ENCODE data around the gene TTC8.
"Not testable (repeated sequence)": the region's sequence is repeated elsewhere in the genome, so short reads cannot be mapped to it uniquely, and the experiment has no call there.

Gene TTC8

GRCh38 chr14:88842414-88842813 is 18.0 kb downstream of the TTC8 start:
- Histone ChIP-seq H3K4me3 (ENCODE audit: low read depth, low read length) (no peak overlapping the region), H3K27ac (ENCODE audit: low read depth, low read length) (no peak overlapping the region), H3K36me3 (ENCODE audit: control insufficient read depth, insufficient read depth, low read length) (no peaks in the 10 kb centered on the region; the same call in 1 of the 2 replicates), H3K4me1 (ENCODE audit: control insufficient read depth, insufficient read depth, low read length) (no peaks in the 10 kb centered on the region), H3K27me3 (ENCODE audit: control insufficient read depth, insufficient read depth, low read length) (no peaks in the 10 kb centered on the region), H3K9me3 (ENCODE audit: control insufficient read depth, insufficient read depth, low read length) (no peaks in the 10 kb centered on the region), H3K9ac (ENCODE audit: low read depth, low read length) (no peak overlapping the region)

- H3K27me3 ChIP-seq (ENCODE audit: control insufficient read depth, insufficient read depth, low read length) = no peaks in the 10 kb centered on the region
- no peak overlapping the region for H3K27ac ChIP-seq (ENCODE audit: low read depth, low read length)
- no peaks in the 10 kb centered on the region; the same call in 1 of the 2 replicates for H3K36me3 ChIP-seq (ENCODE audit: control insufficient read depth, insufficient read depth, low read length)
These were observed 20.6 kb downstream of the TTC8 start for GRCh38 chr14:88844980-88845491.

GRCh38 chr14:88848571-88848970 is 24.1 kb downstream of the TTC8 start:
- Histone ChIP-seq H3K36me3 (ENCODE audit: control insufficient read depth, insufficient read depth, low read length) (no peaks in the 10 kb centered on the region), H3K27me3 (ENCODE audit: control insufficient read depth, insufficient read depth, low read length) (no peaks in the 10 kb centered on the region), H3K27ac (ENCODE audit: low read depth, low read length) (no peak overlapping the region), H3K9me3 (ENCODE audit: control insufficient read depth, insufficient read depth, low read length) (no peaks in the 10 kb centered on the region), H3K9ac (ENCODE audit: low read depth, low read length) (no peak overlapping the region), H3K4me1 (ENCODE audit: control insufficient read depth, insufficient read depth, low read length) (peaks cover 16% of the 10 kb centered on the region), H3K4me3 (ENCODE audit: low read depth, low read length) (no peak overlapping the region)

More at GRCh38 chr14:88844980-88845491, 20.6 kb downstream of the TTC8 start:
- no peak overlapping the region for H3K4me3 ChIP-seq (ENCODE audit: low read depth, low read length)
- H3K9ac ChIP-seq (ENCODE audit: low read depth, low read length) = no peak overlapping the region
- no peaks in the 10 kb centered on the region for H3K9me3 ChIP-seq (ENCODE audit: control insufficient read depth, insufficient read depth, low read length)
- no peaks in the 10 kb centered on the region for H3K4me1 ChIP-seq (ENCODE audit: control insufficient read depth, insufficient read depth, low read length)

GRCh38 chr14:88849716-88850115 is 25.3 kb downstream of the TTC8 start:
- H3K9ac ChIP-seq (ENCODE audit: low read depth, low read length) = no peak overlapping the region
- H3K27ac ChIP-seq (ENCODE audit: low read depth, low read length) = no peak overlapping the region
- H3K4me3 ChIP-seq (ENCODE audit: low read depth, low read length) = no peak overlapping the region
- 0 out of 2 replicates have a peak, but pooled peaks cover 5% of the 10 kb centered on the region for H3K36me3 ChIP-seq (ENCODE audit: control insufficient read depth, insufficient read depth, low read length)
- H3K4me1 ChIP-seq (ENCODE audit: control insufficient read depth, insufficient read depth, low read length) = peaks cover 16% of the 10 kb centered on the region
- no peaks in the 10 kb centered on the region for H3K9me3 ChIP-seq (ENCODE audit: control insufficient read depth, insufficient read depth, low read length)
- no peaks in the 10 kb centered on the region for H3K27me3 ChIP-seq (ENCODE audit: control insufficient read depth, insufficient read depth, low read length)

GRCh38 chr14:88851587-88851986 is 27.1 kb downstream of the TTC8 start:
- Histone ChIP-seq H3K27me3 (ENCODE audit: control insufficient read depth, insufficient read depth, low read length) (no peaks in the 10 kb centered on the region), H3K9ac (ENCODE audit: low read depth, low read length) (no peak overlapping the region), H3K27ac (ENCODE audit: low read depth, low read length) (no peak overlapping the region), H3K4me1 (ENCODE audit: control insufficient read depth, insufficient read depth, low read length) (peaks cover 16% of the 10 kb centered on the region), H3K36me3 (ENCODE audit: control insufficient read depth, insufficient read depth, low read length) (0 out of 2 replicates have a peak, but pooled peaks cover 5% of the 10 kb centered on the region), H3K9me3 (ENCODE audit: control insufficient read depth, insufficient read depth, low read length) (no peaks in the 10 kb centered on the region), H3K4me3 (ENCODE audit: low read depth, low read length) (no peak overlapping the region)

GRCh38 chr14:88852632-88853031 is 28.2 kb downstream of the TTC8 start:
- H3K9ac ChIP-seq (ENCODE audit: low read depth, low read length) = no peak overlapping the region

GRCh38 chr14:88853129-88853528 is 28.7 kb downstream of the TTC8 start:
- H3K4me3 ChIP-seq (ENCODE audit: low read depth, low read length) = no peak overlapping the region
- peaks cover 16% of the 10 kb centered on the region for H3K4me1 ChIP-seq (ENCODE audit: control insufficient read depth, insufficient read depth, low read length)
- H3K9me3 ChIP-seq (ENCODE audit: control insufficient read depth, insufficient read depth, low read length) = no peaks in the 10 kb centered on the region
- H3K27ac ChIP-seq (ENCODE audit: low read depth, low read length) = no peak overlapping the region
- H3K9ac ChIP-seq (ENCODE audit: low read depth, low read length) = no peak overlapping the region
- H3K36me3 ChIP-seq (ENCODE audit: control insufficient read depth, insufficient read depth, low read length) = 0 out of 2 replicates have a peak, but pooled peaks cover 5% of the 10 kb centered on the region
- H3K27me3 ChIP-seq (ENCODE audit: control insufficient read depth, insufficient read depth, low read length) = no peaks in the 10 kb centered on the region

More at GRCh38 chr14:88852632-88853031, 28.2 kb downstream of the TTC8 start:
- Histone ChIP-seq H3K27me3 (ENCODE audit: control insufficient read depth, insufficient read depth, low read length) (no peaks in the 10 kb centered on the region), H3K4me3 (ENCODE audit: low read depth, low read length) (no peak overlapping the region), H3K4me1 (ENCODE audit: control insufficient read depth, insufficient read depth, low read length) (peaks cover 16% of the 10 kb centered on the region), H3K36me3 (ENCODE audit: control insufficient read depth, insufficient read depth, low read length) (0 out of 2 replicates have a peak, but pooled peaks cover 5% of the 10 kb centered on the region), H3K27ac (ENCODE audit: low read depth, low read length) (no peak overlapping the region), H3K9me3 (ENCODE audit: control insufficient read depth, insufficient read depth, low read length) (no peaks in the 10 kb centered on the region)

GRCh38 chr14:88856786-88857366 is 32.4 kb downstream of the TTC8 start:
- H3K9me3 ChIP-seq (ENCODE audit: control insufficient read depth, insufficient read depth, low read length) = no peaks in the 10 kb centered on the region
- H3K27ac ChIP-seq (ENCODE audit: low read depth, low read length) = no peak overlapping the region
- peaks cover 9% of the 10 kb centered on the region for H3K4me1 ChIP-seq (ENCODE audit: control insufficient read depth, insufficient read depth, low read length)
- no peak overlapping the region for H3K9ac ChIP-seq (ENCODE audit: low read depth, low read length)
- H3K36me3 ChIP-seq (ENCODE audit: control insufficient read depth, insufficient read depth, low read length) = 0 out of 2 replicates have a peak, but pooled peaks cover 5% of the 10 kb centered on the region
- no peaks in the 10 kb centered on the region for H3K27me3 ChIP-seq (ENCODE audit: control insufficient read depth, insufficient read depth, low read length)
- H3K4me3 ChIP-seq (ENCODE audit: low read depth, low read length) = no peak overlapping the region

GRCh38 chr14:88857861-88858260 is 33.4 kb downstream of the TTC8 start:
- not testable (repeated sequence) for H3K4me1 ChIP-seq (ENCODE audit: control insufficient read depth, insufficient read depth, low read length); H3K9ac ChIP-seq (ENCODE audit: low read depth, low read length); H3K27me3 ChIP-seq (ENCODE audit: control insufficient read depth, insufficient read depth, low read length); H3K9me3 ChIP-seq (ENCODE audit: control insufficient read depth, insufficient read depth, low read length); H3K4me3 ChIP-seq (ENCODE audit: low read depth, low read length); H3K27ac ChIP-seq (ENCODE audit: low read depth, low read length); H3K36me3 ChIP-seq (ENCODE audit: control insufficient read depth, insufficient read depth, low read length)

GRCh38 chr14:88859118-88859517 is 34.7 kb downstream of the TTC8 start:
- H3K4me1 ChIP-seq (ENCODE audit: control insufficient read depth, insufficient read depth, low read length); H3K36me3 ChIP-seq (ENCODE audit: control insufficient read depth, insufficient read depth, low read length): not testable (repeated sequence)

GRCh38 chr14:88863167-88863566 is 38.7 kb downstream of the TTC8 start:
- Histone ChIP-seq H3K27ac (ENCODE audit: low read depth, low read length) (no peak overlapping the region), H3K9me3 (ENCODE audit: control insufficient read depth, insufficient read depth, low read length) (no peaks in the 10 kb centered on the region), H3K4me3 (ENCODE audit: low read depth, low read length) (no peak overlapping the region), H3K4me1 (ENCODE audit: control insufficient read depth, insufficient read depth, low read length) (no peaks in the 10 kb centered on the region), H3K36me3 (ENCODE audit: control insufficient read depth, insufficient read depth, low read length) (no peaks in the 10 kb centered on the region), H3K9ac (ENCODE audit: low read depth, low read length) (no peak overlapping the region), H3K27me3 (ENCODE audit: control insufficient read depth, insufficient read depth, low read length) (no peaks in the 10 kb centered on the region)

More at GRCh38 chr14:88859118-88859517, 34.7 kb downstream of the TTC8 start:
- not testable (repeated sequence) for H3K4me3 ChIP-seq (ENCODE audit: low read depth, low read length); H3K9ac ChIP-seq (ENCODE audit: low read depth, low read length); H3K27me3 ChIP-seq (ENCODE audit: control insufficient read depth, insufficient read depth, low read length); H3K9me3 ChIP-seq (ENCODE audit: control insufficient read depth, insufficient read depth, low read length); H3K27ac ChIP-seq (ENCODE audit: low read depth, low read length)
